Astrocyte of the spinal cord (primary cell): ENCODE measurements around the gene MYCBP.

ENCODE experiments used
- DNase-seq: peaks from one replicate; pipeline ENCODE4 v3.0.0; 2011; ENCODE audit warnings: low read depth, low spot score
- H3K4me3 ChIP-seq: 2 replicates; pipeline ENCODE4 v1.5.1; 2011; ENCODE audit warnings: low read depth, mild to moderate bottlenecking, low read length, moderate library complexity
- in situ Hi-C: cut with HindIII; loops from 2 replicates; pipeline ENCODE4 v1.10.0; 2017; ENCODE audit warnings: low sequenced_read_pairs
- TF ChIP-seq, protein P1 (sequence below): IDR thresholded peaks from 2 replicates; pipeline ENCODE4 v1.5.1; 2012; ENCODE audit warnings: low read depth, mild to moderate bottlenecking, low read length, inconsistent platforms

Gene MYCBP

DNA sequence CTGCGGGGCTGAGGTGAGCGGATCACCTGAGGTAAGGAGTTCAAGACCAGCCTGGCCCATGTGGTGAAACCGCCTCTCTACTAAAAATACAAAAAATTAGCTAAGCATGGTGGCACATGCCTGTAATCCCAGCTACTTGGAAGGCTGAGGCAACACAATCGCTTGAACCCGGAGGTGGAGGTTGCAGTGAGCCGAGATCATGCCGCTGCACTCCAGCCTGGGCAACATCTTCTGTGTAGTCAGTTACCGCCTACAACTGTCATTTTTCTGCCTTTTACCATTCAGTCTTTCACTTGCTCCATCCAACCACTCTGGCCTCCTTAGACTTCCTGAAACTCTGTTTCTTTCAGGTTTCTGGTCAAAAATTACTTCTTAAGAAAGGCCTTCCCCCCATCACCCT is 2.2 kb downstream of the MYCBP start:
- in situ Hi-C loops, result no loop called here

DNA sequence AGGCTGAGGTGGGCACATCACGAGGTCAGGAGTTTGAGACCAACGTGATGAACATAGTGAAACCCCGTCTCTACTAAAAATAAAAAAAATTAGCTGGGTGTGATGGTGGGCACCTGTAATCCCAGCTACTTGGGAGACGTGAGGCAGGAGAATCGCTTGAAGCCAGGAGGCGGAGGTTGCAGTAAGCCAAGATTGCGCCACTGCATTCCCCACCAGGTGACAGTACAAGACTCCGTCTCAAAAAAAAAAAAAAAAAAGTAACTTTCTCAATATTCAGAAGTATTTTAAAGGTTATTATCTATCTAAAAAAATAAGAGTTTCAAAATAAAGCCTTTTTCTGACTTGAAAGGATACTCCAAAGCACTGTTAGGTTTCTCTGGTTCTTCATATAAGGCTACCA is 5.9 kb downstream of the MYCBP start:
- TF ChIP-seq, protein P1, sequence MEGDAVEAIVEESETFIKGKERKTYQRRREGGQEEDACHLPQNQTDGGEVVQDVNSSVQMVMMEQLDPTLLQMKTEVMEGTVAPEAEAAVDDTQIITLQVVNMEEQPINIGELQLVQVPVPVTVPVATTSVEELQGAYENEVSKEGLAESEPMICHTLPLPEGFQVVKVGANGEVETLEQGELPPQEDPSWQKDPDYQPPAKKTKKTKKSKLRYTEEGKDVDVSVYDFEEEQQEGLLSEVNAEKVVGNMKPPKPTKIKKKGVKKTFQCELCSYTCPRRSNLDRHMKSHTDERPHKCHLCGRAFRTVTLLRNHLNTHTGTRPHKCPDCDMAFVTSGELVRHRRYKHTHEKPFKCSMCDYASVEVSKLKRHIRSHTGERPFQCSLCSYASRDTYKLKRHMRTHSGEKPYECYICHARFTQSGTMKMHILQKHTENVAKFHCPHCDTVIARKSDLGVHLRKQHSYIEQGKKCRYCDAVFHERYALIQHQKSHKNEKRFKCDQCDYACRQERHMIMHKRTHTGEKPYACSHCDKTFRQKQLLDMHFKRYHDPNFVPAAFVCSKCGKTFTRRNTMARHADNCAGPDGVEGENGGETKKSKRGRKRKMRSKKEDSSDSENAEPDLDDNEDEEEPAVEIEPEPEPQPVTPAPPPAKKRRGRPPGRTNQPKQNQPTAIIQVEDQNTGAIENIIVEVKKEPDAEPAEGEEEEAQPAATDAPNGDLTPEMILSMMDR, result no peak
- in situ Hi-C loops, result no loop called here
- DNase-seq, result no peak
- H3K4me3 ChIP-seq, result no peak overlapping the region

More for the DNA sequence above, 2.2 kb downstream of the MYCBP start:
- TF ChIP-seq, protein P1, result no peak
- no peak for DNase-seq
- H3K4me3 ChIP-seq, result no peak overlapping the region

DNA sequence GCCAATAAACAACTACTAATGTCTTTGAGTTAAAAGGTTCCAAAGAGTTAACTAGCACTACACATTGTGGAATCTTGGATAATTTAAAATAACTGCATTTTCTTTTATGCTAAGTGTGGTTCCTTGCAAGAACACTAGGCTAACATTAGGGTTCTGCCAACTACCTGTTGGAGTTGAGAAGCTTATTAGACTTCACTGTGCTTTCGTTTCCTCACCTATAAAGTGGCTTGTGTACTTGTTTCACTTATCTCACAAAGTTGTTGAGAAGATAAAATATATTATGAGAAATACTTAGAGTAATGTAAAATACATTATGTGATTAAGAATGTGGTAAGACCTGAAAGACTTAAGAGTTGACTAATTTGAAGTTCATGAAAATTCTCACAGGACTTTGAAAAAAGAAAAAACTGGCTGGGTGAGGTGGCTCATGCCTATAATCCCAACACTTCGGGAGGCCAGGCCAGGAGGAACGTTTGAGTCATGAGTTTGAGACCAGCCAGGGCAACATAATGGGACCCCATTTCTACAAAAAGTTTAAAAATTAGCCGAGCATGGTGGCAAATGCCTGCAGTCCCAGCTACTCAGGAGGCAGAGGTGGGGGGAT is 7.9 kb downstream of the MYCBP start:
- TF ChIP-seq, protein P1, result no peak

DNA sequence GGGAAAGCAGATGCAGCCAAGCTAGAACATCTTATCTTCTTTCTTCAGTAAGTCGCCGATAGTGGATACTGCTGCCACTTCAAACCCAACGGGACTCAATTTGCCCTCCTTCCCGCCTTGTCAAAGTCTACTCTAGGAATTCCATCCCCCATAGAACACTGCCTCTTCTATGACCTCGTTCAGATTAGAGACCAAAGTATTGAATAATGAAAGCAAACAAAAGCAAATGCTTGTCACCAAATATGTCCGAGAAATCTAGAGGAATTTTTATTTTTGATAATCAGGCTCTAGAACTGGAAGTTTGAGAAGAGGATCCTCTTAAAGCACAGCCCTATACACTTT is 12.7 kb downstream of the MYCBP start:
- TF ChIP-seq, protein P1, result no peak
- DNase-seq, result peak; percentile 20
- in situ Hi-C loops, result no loop called here
- H3K4me3 ChIP-seq, result peak overlapping the region; percentile 87

More for the DNA sequence above, 7.9 kb downstream of the MYCBP start:
- no peak for DNase-seq
- in situ Hi-C loops, result no loop called here
- no peak overlapping the region for H3K4me3 ChIP-seq

DNA sequence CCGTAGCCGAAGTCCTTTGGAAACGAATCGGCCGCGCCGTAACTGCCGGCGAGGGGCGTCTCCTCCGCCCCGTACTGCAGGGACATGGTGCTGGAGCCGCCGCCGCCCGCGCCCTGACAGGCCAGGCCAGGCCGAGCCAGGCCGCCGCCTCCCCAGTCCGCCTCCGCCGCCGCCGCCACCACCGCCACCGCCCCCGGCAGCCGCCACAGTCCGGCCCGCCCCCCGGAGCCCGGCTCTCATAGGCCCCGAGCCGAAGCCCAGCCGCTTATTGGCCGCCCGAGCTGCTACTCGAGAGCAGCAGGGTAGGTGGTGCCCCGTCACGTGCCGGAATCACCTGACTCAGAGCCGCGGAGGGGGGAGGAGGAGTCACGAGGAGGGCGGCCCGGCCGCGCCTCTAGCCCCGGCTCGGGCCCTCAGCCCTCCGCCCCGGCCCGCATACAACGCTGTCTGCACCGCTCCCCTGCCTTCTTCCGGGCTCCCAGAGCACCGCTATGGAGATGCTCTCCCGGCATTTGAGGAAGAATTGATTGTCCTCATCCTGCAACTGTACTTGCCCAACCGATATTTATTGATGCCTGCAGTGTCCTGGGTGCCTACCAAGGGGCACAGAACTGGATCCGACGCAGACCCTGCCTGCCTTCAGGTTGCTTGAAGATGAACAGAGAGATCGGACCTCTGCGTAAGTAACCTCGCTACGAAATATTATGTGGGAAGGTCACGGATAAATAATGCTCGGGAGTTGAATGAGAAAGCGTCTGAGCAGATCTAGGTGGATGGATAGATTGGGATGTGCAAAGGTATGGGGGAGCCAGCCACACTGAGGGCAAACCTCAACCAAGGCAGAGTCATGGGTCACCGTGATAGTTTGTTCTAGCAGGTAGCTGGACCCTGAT is 13.3 kb downstream of the MYCBP start, which contains the start of gene RRAGC:
Gene RRAGC, minus strand, starts transcription at position 212 of the 893 bp plus-strand sequence. Its CDS starts 126 bp downstream, at position 86.
- peak; percentile 99 for DNase-seq
- in situ Hi-C loops, result no loop called here
- TF ChIP-seq, protein P1, result no peak
- peak within 1 kb of the TSS; percentile 90 for H3K4me3 ChIP-seq

DNA sequence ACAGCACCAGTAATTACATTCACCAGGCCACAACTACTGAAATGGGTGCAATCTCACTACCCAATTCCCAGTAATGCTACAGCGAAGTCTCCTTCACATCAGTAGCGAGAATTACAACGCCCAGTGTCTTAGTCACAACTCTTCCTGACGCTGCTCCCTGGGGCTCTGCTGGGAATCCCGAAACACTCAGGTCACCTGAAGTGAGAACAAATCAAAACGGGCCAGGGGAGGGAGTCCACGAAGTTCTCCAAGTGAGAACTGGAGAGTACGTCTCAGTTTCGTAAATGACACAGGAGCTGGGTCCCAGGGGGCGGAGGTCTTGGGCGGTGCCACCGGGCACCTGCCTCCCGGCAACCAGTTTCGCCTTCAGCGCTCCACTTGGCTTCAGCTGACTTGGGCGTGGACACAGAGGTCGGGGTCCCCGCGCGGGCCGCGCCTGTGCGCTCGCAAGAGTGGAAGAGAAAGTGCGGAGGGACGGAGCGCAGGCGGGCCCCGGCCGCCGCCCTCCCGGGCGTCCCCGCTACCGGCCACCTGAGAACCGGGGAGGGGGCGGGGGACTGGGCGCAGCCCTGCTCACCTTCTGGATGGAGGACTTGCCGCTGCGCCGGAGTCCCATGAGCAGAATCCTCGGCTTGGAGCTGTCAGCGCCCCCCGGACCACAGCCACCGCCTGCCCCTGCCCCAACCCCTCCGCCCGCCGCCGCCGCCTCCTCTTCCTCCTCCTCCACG is 14.2 kb downstream of the MYCBP start:
- in situ Hi-C loops, result no loop called here
- peak; percentile 57 for DNase-seq
- peak overlapping the region; percentile 90 for H3K4me3 ChIP-seq
- TF ChIP-seq, protein P1, result no peak
